SJCRH30 (cell line): ENCODE results near the gene CITED2. TPM values are rescaled to one million over a fixed set of nuclear protein-coding genes. Genes with fewer than 3 reads are reported as not detected.

Experiments
- total RNA-seq: library from RNA; depleted of rRNA; stranded (reverse); fragments of >200 nt; shearing (Covaris generic); gene quantifications from 2 replicates; pipeline ENCODE4 v1.2.3, GENCODE V29; 2014; rRNA removed

Gene CITED2
- total RNA-seq, 1 experiment from 2014 or later: 24.6 TPM

Other genes starting within 250 kb of the CITED2 start
- 24.2 and 24.3 TPM in 2 replicates for gene HECA, start 239.6 kb downstream of the CITED2 start, total RNA-seq
- 0.73 and 1.0 TPM in 2 replicates for gene TXLNB, start 82.7 kb downstream of the CITED2 start, total RNA-seq